Raji (cell line): Measurements from ENCODE around the gene FOCAD.

Experiments
- POLR2A ChIP-seq: IDR thresholded peaks from 2 replicates; pipeline ENCODE4 v1.6.1; 2011; ENCODE audit warnings: low read depth, low read length, control low read depth; ENCODE audit not compliant: insufficient read depth

The FOCAD gene

GRCh38 chr9:20853866-20854265 is 169.8 kb downstream of the FOCAD start:
- TF ChIP-seq POLR2A, result no peak

- no peak for TF ChIP-seq POLR2A
Measured at GRCh38 chr9:20854444-20854843, 170.4 kb downstream of the FOCAD start.

GRCh38 chr9:20863945-20864344 is 179.9 kb downstream of the FOCAD start:
- TF ChIP-seq POLR2A, result no peak

- TF ChIP-seq POLR2A, result no peak
Measured at GRCh38 chr9:20865347-20865746, 181.3 kb downstream of the FOCAD start.

- TF ChIP-seq POLR2A, result no peak
Measured at GRCh38 chr9:20870115-20870514, 186.1 kb downstream of the FOCAD start.

- TF ChIP-seq POLR2A, result no peak
Measured at GRCh38 chr9:20872340-20872977, 188.4 kb downstream of the FOCAD start.

GRCh38 chr9:20873240-20873865 is 189.3 kb downstream of the FOCAD start:
- TF ChIP-seq POLR2A, result no peak

GRCh38 chr9:20880271-20880670 is 196.2 kb downstream of the FOCAD start:
- TF ChIP-seq POLR2A, result no peak

- no peak for TF ChIP-seq POLR2A
Measured at GRCh38 chr9:20880675-20881074, 196.6 kb downstream of the FOCAD start.

- TF ChIP-seq POLR2A, result no peak
Measured at GRCh38 chr9:20884985-20885593, 201.0 kb downstream of the FOCAD start.

- TF ChIP-seq POLR2A, result no peak
Measured at GRCh38 chr9:20898885-20899554, 215.0 kb downstream of the FOCAD start.

- no peak for TF ChIP-seq POLR2A
Measured at GRCh38 chr9:20903212-20903611, 219.2 kb downstream of the FOCAD start.

GRCh38 chr9:20904995-20905394 is 220.9 kb downstream of the FOCAD start:
- no peak for TF ChIP-seq POLR2A

GRCh38 chr9:20906326-20906725 is 222.3 kb downstream of the FOCAD start:
- TF ChIP-seq POLR2A, result no peak

GRCh38 chr9:20908461-20908860 is 224.4 kb downstream of the FOCAD start:
- no peak for TF ChIP-seq POLR2A

GRCh38 chr9:20914556-20914955 is 230.5 kb downstream of the FOCAD start:
- no peak for TF ChIP-seq POLR2A
